ENCODE results near the gene ATG7.
"Not testable (repeated sequence)": the region's sequence is repeated elsewhere in the genome, so short reads cannot be mapped to it uniquely, and the experiment has no call there.

ATG7 gene

GRCh38 chr3:11558918-11559815 is 287.0 kb downstream of the ATG7 start:
- no peak for DNase-seq

- no peak for DNase-seq
These were observed 287.8 kb downstream of the ATG7 start for GRCh38 chr3:11559816-11560633.

GRCh38 chr3:11560746-11561145 is 288.5 kb downstream of the ATG7 start:
- DNase-seq, result no peak

- no peak for DNase-seq
These were observed 290.2 kb downstream of the ATG7 start for GRCh38 chr3:11562277-11562881.

GRCh38 chr3:11563159-11563864 is 291.1 kb downstream of the ATG7 start:
- DNase-seq, result no peak

- no peak for DNase-seq
These were observed 291.6 kb downstream of the ATG7 start for GRCh38 chr3:11563865-11564185.

GRCh38 chr3:11564577-11565001 is 292.4 kb downstream of the ATG7 start:
- DNase-seq, result no peak

GRCh38 chr3:11565072-11565471 is 292.9 kb downstream of the ATG7 start:
- DNase-seq, result no peak

GRCh38 chr3:11565492-11565891 is 293.3 kb downstream of the ATG7 start:
- no peak for DNase-seq

GRCh38 chr3:11565932-11566331 is 293.7 kb downstream of the ATG7 start:
- DNase-seq, result no peak

- no peak for DNase-seq
These were observed 294.3 kb downstream of the ATG7 start for GRCh38 chr3:11566478-11566877.

- DNase-seq, result no peak
These were observed 294.7 kb downstream of the ATG7 start for GRCh38 chr3:11566916-11567315.

- DNase-seq, result peak; percentile 87
These were observed 295.6 kb downstream of the ATG7 start for GRCh38 chr3:11567516-11568467.

- peak; percentile 91 for DNase-seq
These were observed 296.4 kb downstream of the ATG7 start for GRCh38 chr3:11568503-11569155.

GRCh38 chr3:11569156-11569741 is 297.1 kb downstream of the ATG7 start:
- DNase-seq, result no peak

- DNase-seq, result no peak
These were observed 298.1 kb downstream of the ATG7 start for GRCh38 chr3:11570251-11570650.

- no peak for DNase-seq
These were observed 298.7 kb downstream of the ATG7 start for GRCh38 chr3:11570789-11571495.

GRCh38 chr3:11572660-11573059 is 300.5 kb downstream of the ATG7 start:
- DNase-seq, result not testable (repeated sequence)

- no peak for DNase-seq
These were observed 302.9 kb downstream of the ATG7 start for GRCh38 chr3:11574981-11575669.

Measured in T1000 (cell line).